Right lobe of liver (tissue), 4 donors: ENCODE measurements around the gene MAGEB10.

Experiments used
- CTCF ChIP-seq, 4 donors: fragments of 200-600 bp in 3 of 4; fragments of 450-650 bp in 1 of 4; IDR thresholded peaks; one replicate each; pipeline versions ENCODE4 v1.5.1 to v1.8.0; 2016 to 2022; ENCODE audit warnings: antibody characterized with exemption in 4 of 4, mild to moderate bottlenecking in 2 of 4
- POLR2A ChIP-seq: fragments of 450-650 bp; IDR thresholded peaks from one replicate; pipeline ENCODE4 v1.6.1; 2017; ENCODE audit warnings: antibody characterized with exemption, mild to moderate bottlenecking
- donor health status: DM: no; HTN: no; CAD: no.
- donor health status: DM: no; HTN: no; CAD: no.
- donor health status: DM: no; HTN: yes; CAD: no.

GRCh38 chrX:27765718-27766117 is 42.1 kb upstream of the MAGEB10 start:
- no peak for TF ChIP-seq POLR2A
- TF ChIP-seq CTCF (IDR thresholded peaks at IDR 0.05): no peak
